ENCODE data around the gene ZFAND3.

Gene ZFAND3

DNA sequence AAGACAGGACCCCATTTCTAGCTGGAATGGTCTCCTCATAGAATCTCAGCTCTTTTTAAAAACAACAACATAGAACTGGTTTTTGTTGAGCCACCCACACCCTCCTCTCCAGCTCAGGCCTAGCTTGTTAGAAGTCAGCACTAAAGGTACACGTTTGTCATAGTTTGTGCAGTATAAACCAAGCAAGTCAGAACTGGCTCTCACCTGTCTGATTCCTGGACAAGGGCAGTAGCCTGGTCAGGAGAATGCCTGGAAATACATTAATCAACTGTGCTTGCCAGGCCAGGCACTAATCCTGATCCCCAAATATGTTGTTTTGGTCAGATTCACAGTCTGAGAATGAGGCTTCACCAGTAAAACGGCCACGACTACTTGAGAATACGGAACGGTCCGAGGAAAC lies 296.7 kb downstream of the ZFAND3 start:
- no peaks in the 10 kb centered on the region for H3K9me2 ChIP-seq (replicated peaks; ENCODE audit: insufficient read depth, low read length)
- no peak overlapping the region for H3K4me2 ChIP-seq (ENCODE audit: low read depth, low read length)
- H4K20me1 ChIP-seq (ENCODE audit: insufficient read depth, low read length), result no peaks in the 10 kb centered on the region
- H2AFZ ChIP-seq (ENCODE audit: low read length), result no peak overlapping the region
- DNase-seq, result no peak
- TF ChIP-seq EZH2phosphoT487 (IDR thresholded peaks at IDR 0.05; ENCODE audit: low read length) (no peak), EZH2 (optimal IDR thresholded peaks at IDR 0.05; ENCODE audit: low read depth, low read length) (no peak)
- TF ChIP-seq, protein P1, sequence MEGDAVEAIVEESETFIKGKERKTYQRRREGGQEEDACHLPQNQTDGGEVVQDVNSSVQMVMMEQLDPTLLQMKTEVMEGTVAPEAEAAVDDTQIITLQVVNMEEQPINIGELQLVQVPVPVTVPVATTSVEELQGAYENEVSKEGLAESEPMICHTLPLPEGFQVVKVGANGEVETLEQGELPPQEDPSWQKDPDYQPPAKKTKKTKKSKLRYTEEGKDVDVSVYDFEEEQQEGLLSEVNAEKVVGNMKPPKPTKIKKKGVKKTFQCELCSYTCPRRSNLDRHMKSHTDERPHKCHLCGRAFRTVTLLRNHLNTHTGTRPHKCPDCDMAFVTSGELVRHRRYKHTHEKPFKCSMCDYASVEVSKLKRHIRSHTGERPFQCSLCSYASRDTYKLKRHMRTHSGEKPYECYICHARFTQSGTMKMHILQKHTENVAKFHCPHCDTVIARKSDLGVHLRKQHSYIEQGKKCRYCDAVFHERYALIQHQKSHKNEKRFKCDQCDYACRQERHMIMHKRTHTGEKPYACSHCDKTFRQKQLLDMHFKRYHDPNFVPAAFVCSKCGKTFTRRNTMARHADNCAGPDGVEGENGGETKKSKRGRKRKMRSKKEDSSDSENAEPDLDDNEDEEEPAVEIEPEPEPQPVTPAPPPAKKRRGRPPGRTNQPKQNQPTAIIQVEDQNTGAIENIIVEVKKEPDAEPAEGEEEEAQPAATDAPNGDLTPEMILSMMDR (IDR thresholded peaks at IDR 0.05; ENCODE audit: low read length), result no peak
- H3K4me1 ChIP-seq (ENCODE audit: low read length), result no peaks in the 10 kb centered on the region
- H3K79me2 ChIP-seq (ENCODE audit: low read length), result no peaks in the 10 kb centered on the region
- H3K27ac ChIP-seq (ENCODE audit: low read length), result no peak overlapping the region
- no peak overlapping the region for H3K4me3 ChIP-seq (ENCODE audit: low read length)
- no peaks in the 10 kb centered on the region for H3F3A ChIP-seq (ENCODE audit: insufficient read depth, low read length)
- H3K27me3 ChIP-seq (replicated peaks; ENCODE audit: insufficient read depth, low read length), result no peaks in the 10 kb centered on the region
- no peak overlapping the region for H3K9ac ChIP-seq (ENCODE audit: low read length)
- no peaks in the 10 kb centered on the region for H3K9me3 ChIP-seq (replicated peaks; ENCODE audit: insufficient read depth, low read length)
- no peaks in the 10 kb centered on the region for H3K36me3 ChIP-seq (replicated peaks; ENCODE audit: insufficient read depth, low read length)

GRCh38 chr6:38117281-38117680 lies 297.8 kb downstream of the ZFAND3 start:
- Histone ChIP-seq H3K9ac (ENCODE audit: low read length) (no peak overlapping the region), H3K27me3 (replicated peaks; ENCODE audit: insufficient read depth, low read length) (no peaks in the 10 kb centered on the region), H3F3A (ENCODE audit: insufficient read depth, low read length) (no peaks in the 10 kb centered on the region), H3K4me1 (ENCODE audit: low read length) (no peaks in the 10 kb centered on the region), H3K4me2 (ENCODE audit: low read depth, low read length) (no peak overlapping the region), H4K20me1 (ENCODE audit: insufficient read depth, low read length) (no peaks in the 10 kb centered on the region), H3K9me3 (replicated peaks; ENCODE audit: insufficient read depth, low read length) (no peaks in the 10 kb centered on the region), H3K9me2 (replicated peaks; ENCODE audit: insufficient read depth, low read length) (no peaks in the 10 kb centered on the region), H3K27ac (ENCODE audit: low read length) (no peak overlapping the region), H3K4me3 (ENCODE audit: low read length) (no peak overlapping the region), H3K36me3 (replicated peaks; ENCODE audit: insufficient read depth, low read length) (no peaks in the 10 kb centered on the region), H3K79me2 (ENCODE audit: low read length) (no peaks in the 10 kb centered on the region), H2AFZ (ENCODE audit: low read length) (no peak overlapping the region)
- TF ChIP-seq EZH2 (optimal IDR thresholded peaks at IDR 0.05; ENCODE audit: low read depth, low read length), result no peak
- no peak for TF ChIP-seq EZH2phosphoT487 (IDR thresholded peaks at IDR 0.05; ENCODE audit: low read length)
- TF ChIP-seq, protein P1 (IDR thresholded peaks at IDR 0.05; ENCODE audit: low read length), result no peak
- DNase-seq, result no peak

DNA sequence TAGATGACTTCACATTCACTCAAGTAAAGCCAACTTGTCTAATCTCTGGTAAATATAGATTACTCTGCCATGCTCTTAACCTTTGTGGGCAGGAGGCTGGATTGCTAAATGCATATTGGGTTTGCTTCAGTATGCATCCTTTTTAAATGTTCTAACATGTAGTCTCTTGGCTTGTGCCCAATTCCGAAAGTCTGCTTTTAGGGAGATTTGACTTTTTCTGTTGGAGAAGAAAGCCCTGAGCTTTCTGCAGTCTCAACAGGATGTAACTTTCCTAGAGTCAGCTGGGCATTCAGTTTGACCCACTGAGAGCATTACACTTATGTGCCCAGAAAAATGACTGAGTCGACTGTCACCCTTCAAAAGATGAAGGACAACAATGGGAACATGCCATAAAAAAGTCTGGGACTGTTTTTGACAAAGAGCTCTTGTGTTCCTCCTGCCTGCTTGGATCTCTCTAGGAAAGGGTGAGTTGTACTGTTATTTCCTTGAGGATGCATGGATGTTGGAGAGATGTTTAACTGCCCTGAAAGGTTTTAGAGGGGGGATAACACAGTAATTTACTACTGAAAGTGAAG lies 299.4 kb downstream of the ZFAND3 start:
- Histone ChIP-seq H3K4me3 (ENCODE audit: low read length) (no peak overlapping the region), H3K9me3 (replicated peaks; ENCODE audit: insufficient read depth, low read length) (no peaks in the 10 kb centered on the region), H3K4me1 (ENCODE audit: low read length) (no peaks in the 10 kb centered on the region), H3K9me2 (replicated peaks; ENCODE audit: insufficient read depth, low read length) (no peaks in the 10 kb centered on the region), H3K9ac (ENCODE audit: low read length) (no peak overlapping the region), H3K27ac (ENCODE audit: low read length) (no peak overlapping the region), H3F3A (ENCODE audit: insufficient read depth, low read length) (no peaks in the 10 kb centered on the region), H3K79me2 (ENCODE audit: low read length) (no peaks in the 10 kb centered on the region), H2AFZ (ENCODE audit: low read length) (no peak overlapping the region), H3K27me3 (replicated peaks; ENCODE audit: insufficient read depth, low read length) (no peaks in the 10 kb centered on the region), H3K4me2 (ENCODE audit: low read depth, low read length) (no peak overlapping the region), H3K36me3 (replicated peaks; ENCODE audit: insufficient read depth, low read length) (no peaks in the 10 kb centered on the region), H4K20me1 (ENCODE audit: insufficient read depth, low read length) (no peaks in the 10 kb centered on the region)
- TF ChIP-seq EZH2 (optimal IDR thresholded peaks at IDR 0.05; ENCODE audit: low read depth, low read length) (no peak), EZH2phosphoT487 (IDR thresholded peaks at IDR 0.05; ENCODE audit: low read length) (no peak)
- TF ChIP-seq, protein P1 (IDR thresholded peaks at IDR 0.05; ENCODE audit: low read length), result no peak
- no peak for DNase-seq
